KMS-11 (cell line): ENCODE measurements around the gene ELFN1.

Experiments used
- H2AFZ ChIP-seq: fragments of 200-600 bp; sonication (generic); 2 replicates; pipeline ENCODE4 v1.6.1; 2016; ENCODE audit warnings: antibody characterized with exemption, mixed run types, low read depth
- H3K27ac ChIP-seq: fragments of 200-600 bp; sonication (generic); 2 replicates; pipeline ENCODE4 v1.6.1; 2016; ENCODE audit warnings: mild to moderate bottlenecking, mixed run types
- H3K27me3 ChIP-seq: fragments of 200-600 bp; sonication (generic); 2 replicates; pipeline ENCODE4 v1.6.1; 2017; ENCODE audit warnings: mild to moderate bottlenecking, low read depth, mixed run types, moderate library complexity; ENCODE audit not compliant: insufficient read depth
- H3K36me3 ChIP-seq: fragments of 200-600 bp; sonication (generic); 2 replicates; pipeline ENCODE4 v1.6.1; 2017; ENCODE audit warnings: mild to moderate bottlenecking, mixed run types; ENCODE audit not compliant: insufficient read depth
- H3K4me1 ChIP-seq: fragments of 200-600 bp; sonication (generic); 2 replicates; pipeline ENCODE4 v1.6.1; 2016; ENCODE audit warnings: mild to moderate bottlenecking, low read depth, mixed run types; ENCODE audit not compliant: poor library complexity, severe bottlenecking
- H3K4me2 ChIP-seq: fragments of 200-600 bp; sonication (generic); 2 replicates; pipeline ENCODE4 v1.7.0; 2016; ENCODE audit warnings: mild to moderate bottlenecking, mixed run types
- H3K4me3 ChIP-seq: fragments of 200-600 bp; sonication (generic); IDR thresholded peaks from 2 replicates; pipeline ENCODE4 v1.6.1; 2017; ENCODE audit warnings: low read depth, low read length, mixed read lengths; ENCODE audit not compliant: insufficient read depth
- H3K79me2 ChIP-seq: fragments of 200-600 bp; sonication (generic); 2 replicates; pipeline ENCODE4 v1.6.1; 2016; ENCODE audit warnings: low read depth, mixed run types; ENCODE audit not compliant: insufficient read depth
- H3K9ac ChIP-seq: fragments of 200-600 bp; sonication (generic); 2 replicates; pipeline ENCODE4 v1.6.1; 2016; ENCODE audit warnings: mild to moderate bottlenecking, mixed run types
- H4K20me1 ChIP-seq: fragments of 200-600 bp; sonication (generic); 2 replicates; pipeline ENCODE4 v1.6.1; 2016; ENCODE audit warnings: mild to moderate bottlenecking, mixed run types; ENCODE audit not compliant: insufficient read depth
- CTCF ChIP-seq: fragments of 200-600 bp; sonication (generic); conservative IDR thresholded peaks from 2 replicates; pipeline ENCODE4 v1.6.1; 2017; ENCODE audit warnings: low read depth, mild to moderate bottlenecking, antibody characterized with exemption, low read length, moderate library complexity, mixed read lengths

Gene ELFN1

DNA sequence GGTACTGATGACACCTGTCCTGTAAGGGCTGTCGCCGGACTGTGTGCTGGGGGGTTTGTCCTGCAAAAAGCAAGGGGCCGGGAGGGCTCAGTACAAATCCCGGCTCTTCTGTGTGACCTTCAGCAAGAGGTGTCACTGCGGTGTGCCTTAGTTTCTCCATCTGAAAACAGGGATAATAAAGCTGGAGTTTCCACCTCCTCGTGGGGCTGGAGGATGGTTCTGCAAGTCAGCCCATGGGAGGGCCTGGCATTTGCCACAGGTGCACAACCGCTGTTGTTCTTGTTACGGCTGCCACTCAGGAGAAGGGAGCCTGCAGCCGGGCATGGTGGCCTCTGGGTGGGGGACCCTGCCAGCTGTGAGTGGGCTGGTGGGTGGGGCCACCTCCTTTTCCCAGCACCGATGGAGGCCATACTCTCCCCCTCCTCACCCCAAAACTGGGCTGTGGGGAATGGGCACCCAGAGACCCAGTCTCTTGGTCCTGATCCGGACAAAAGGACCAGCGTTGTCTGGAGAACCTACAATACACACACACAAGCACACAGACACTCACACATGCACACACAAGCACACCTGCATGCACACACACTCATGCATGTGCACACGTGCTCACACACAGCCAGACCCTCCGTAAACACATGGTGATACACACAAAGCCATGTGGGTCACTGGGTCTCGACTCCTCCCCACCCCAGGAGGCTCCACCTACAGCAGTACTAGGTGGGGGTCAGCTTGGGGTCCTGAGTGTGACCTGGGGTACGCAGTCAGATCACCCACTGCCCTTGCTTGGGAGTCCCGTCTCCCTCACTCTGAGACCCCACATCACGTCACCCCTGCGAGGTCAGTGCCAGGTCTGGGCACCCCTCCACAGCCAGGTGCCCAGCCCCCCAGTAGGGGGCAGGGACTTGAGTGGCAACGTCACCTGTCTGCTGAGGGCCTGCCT is 34.1 kb downstream of the ELFN1 start:
- Histone ChIP-seq H3K79me2 (no peaks in the 10 kb centered on the region), H3K4me3 (no peak overlapping the region), H2AFZ (no peak overlapping the region), H3K36me3 (no peaks in the 10 kb centered on the region), H3K27me3 (peaks cover 44% of the 10 kb centered on the region), H3K27ac (no peak overlapping the region), H3K4me1 (no peaks in the 10 kb centered on the region), H3K9ac (no peak overlapping the region), H3K4me2 (no peak overlapping the region), H4K20me1 (no peaks in the 10 kb centered on the region)
- no peak for TF ChIP-seq CTCF

DNA sequence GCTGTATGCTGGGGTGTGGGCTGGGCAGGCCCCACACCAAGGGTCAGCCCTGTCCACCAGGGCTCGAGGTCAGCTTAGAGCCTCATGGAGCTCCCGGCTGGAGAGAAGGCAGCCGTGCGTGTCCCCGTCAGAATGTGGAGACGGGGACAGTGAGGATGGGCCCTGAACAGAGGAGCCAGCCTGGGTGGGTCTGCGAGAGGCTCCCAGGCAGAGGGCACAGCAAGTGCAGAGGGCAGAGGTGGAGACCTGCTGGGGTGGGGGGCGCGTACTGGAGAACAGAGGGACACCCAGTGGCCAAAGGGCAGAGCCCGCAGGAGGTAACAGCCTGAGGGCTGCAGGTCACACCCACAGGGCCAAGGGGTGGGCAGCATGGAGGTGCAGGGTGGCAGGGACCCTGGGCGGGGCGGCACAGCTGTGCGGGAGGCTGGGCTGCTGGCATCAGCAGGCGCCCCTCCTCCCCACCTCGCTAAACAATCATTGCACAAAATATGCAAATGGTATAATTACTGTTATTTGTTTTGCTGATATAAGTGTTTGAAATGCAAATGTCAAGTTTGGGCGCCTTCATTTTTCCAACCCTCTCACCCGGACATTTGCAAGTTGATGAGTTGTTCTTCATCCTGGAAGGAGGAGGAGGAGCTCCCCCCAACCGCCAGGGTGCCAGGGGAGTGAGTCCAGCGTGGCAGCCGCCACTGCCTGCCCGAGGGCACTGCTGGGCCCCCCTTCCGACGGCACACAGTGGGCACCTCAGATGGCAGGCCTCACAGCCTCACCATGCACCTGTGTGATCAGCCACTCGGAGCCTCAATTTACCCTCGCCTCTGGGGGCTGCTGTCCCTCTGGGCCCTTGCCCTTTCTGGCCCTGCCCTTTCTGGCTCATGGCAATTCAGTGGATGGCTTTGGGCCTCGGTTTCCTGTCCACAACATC is 35.0 kb downstream of the ELFN1 start:
- Histone ChIP-seq H3K27me3 (peaks cover 48% of the 10 kb centered on the region; the same call in 1 of the 2 replicates), H2AFZ (no peak overlapping the region), H3K9ac (no peak overlapping the region), H3K79me2 (no peaks in the 10 kb centered on the region), H3K36me3 (no peaks in the 10 kb centered on the region), H3K4me1 (no peaks in the 10 kb centered on the region), H3K4me3 (no peak overlapping the region), H3K27ac (no peak overlapping the region), H3K4me2 (no peak overlapping the region), H4K20me1 (no peaks in the 10 kb centered on the region)
- no peak for TF ChIP-seq CTCF

DNA sequence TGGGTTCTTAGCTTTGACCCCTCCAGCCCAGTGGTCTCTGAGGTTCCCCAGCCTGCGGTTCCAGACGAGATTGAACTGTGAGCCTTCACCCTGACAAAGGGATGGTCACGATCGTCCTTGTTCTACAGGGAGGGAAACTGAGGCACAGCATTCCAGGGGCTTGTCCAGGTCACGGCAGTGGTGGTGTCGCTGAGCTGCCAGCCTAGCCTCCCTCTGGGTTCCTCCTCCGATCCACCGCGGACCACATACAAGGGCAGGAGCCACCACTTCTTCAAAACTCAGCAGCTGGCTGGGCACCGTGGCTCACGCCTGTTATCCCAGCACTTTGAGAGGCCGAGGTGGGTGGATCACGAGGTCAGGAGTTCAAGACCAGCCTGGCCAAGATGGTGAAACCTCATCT is 35.8 kb downstream of the ELFN1 start:
- Histone ChIP-seq H2AFZ (no peak overlapping the region), H3K4me2 (no peak overlapping the region), H3K4me3 (no peak overlapping the region), H3K27ac (no peak overlapping the region), H3K4me1 (no peaks in the 10 kb centered on the region), H3K9ac (no peak overlapping the region), H4K20me1 (no peaks in the 10 kb centered on the region), H3K27me3 (peaks cover 50% of the 10 kb centered on the region; the same call in 1 of the 2 replicates), H3K36me3 (no peaks in the 10 kb centered on the region), H3K79me2 (no peaks in the 10 kb centered on the region)
- no peak for TF ChIP-seq CTCF

DNA sequence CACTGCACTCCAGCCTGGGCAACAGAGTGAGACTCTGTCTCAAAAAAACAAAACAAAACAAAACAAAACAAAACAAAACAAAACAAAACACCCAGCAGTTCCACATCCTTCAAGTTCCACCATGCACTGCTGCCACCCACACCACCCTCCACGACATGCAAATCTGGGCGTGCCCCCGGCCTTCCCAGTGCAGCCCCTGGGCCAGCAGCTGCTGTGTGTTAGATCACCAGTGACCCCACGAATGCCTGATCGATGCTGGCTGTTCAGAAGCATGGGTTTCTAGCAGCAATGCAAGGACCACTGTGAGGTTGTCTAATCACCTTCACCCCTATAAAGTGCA is 36.3 kb downstream of the ELFN1 start:
- no peak for TF ChIP-seq CTCF
- Histone ChIP-seq H3K27me3 (peaks cover 51% of the 10 kb centered on the region; the same call in 1 of the 2 replicates), H3K27ac (no peak overlapping the region), H4K20me1 (no peaks in the 10 kb centered on the region), H3K9ac (no peak overlapping the region), H3K36me3 (no peaks in the 10 kb centered on the region), H3K4me3 (no peak overlapping the region), H2AFZ (no peak overlapping the region), H3K4me2 (no peak overlapping the region), H3K79me2 (no peaks in the 10 kb centered on the region), H3K4me1 (no peaks in the 10 kb centered on the region)
